Measurements from ENCODE around the gene GPC6. TPM values are rescaled to one million over a fixed set of nuclear protein-coding genes. Genes with fewer than 3 reads are reported as not detected.

The GPC6 gene
- total RNA-seq, 1 donor from 2014 or later: 16.1 TPM

- H3K27me3 Mint-ChIP-seq (ENCODE audit: unreplicated experiment): no peaks in the 10 kb centered on the region
- no peak overlapping the region for H3K27ac Mint-ChIP-seq (ENCODE audit: unreplicated experiment)
- H3K4me1 Mint-ChIP-seq (ENCODE audit: unreplicated experiment): no peaks in the 10 kb centered on the region
- TF ChIP-seq, protein P1, sequence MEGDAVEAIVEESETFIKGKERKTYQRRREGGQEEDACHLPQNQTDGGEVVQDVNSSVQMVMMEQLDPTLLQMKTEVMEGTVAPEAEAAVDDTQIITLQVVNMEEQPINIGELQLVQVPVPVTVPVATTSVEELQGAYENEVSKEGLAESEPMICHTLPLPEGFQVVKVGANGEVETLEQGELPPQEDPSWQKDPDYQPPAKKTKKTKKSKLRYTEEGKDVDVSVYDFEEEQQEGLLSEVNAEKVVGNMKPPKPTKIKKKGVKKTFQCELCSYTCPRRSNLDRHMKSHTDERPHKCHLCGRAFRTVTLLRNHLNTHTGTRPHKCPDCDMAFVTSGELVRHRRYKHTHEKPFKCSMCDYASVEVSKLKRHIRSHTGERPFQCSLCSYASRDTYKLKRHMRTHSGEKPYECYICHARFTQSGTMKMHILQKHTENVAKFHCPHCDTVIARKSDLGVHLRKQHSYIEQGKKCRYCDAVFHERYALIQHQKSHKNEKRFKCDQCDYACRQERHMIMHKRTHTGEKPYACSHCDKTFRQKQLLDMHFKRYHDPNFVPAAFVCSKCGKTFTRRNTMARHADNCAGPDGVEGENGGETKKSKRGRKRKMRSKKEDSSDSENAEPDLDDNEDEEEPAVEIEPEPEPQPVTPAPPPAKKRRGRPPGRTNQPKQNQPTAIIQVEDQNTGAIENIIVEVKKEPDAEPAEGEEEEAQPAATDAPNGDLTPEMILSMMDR (IDR thresholded peaks at IDR 0.05; ENCODE audit: unreplicated experiment): no peak
- no peak overlapping the region for H3K4me3 Mint-ChIP-seq (ENCODE audit: unreplicated experiment)
- H3K36me3 Mint-ChIP-seq (ENCODE audit: low read depth, unreplicated experiment): no peaks in the 10 kb centered on the region
- DNase-seq (ENCODE audit: low spot score): no peak
- no peaks in the 10 kb centered on the region for H3K9me3 Mint-ChIP-seq (ENCODE audit: unreplicated experiment)
Observed at GRCh38 chr13:93774506-93774905, 547.9 kb downstream of the GPC6 start.

- TF ChIP-seq, protein P1 (IDR thresholded peaks at IDR 0.05; ENCODE audit: unreplicated experiment): no peak
Observed at GRCh38 chr13:93775027-93775426, 548.4 kb downstream of the GPC6 start.

GRCh38 chr13:93775507-93776108, 549.0 kb downstream of the GPC6 start:
- Mint-ChIP-seq H3K27ac (ENCODE audit: unreplicated experiment) (no peak overlapping the region), H3K4me1 (ENCODE audit: unreplicated experiment) (no peaks in the 10 kb centered on the region), H3K9me3 (ENCODE audit: unreplicated experiment) (no peaks in the 10 kb centered on the region), H3K27me3 (ENCODE audit: unreplicated experiment) (no peaks in the 10 kb centered on the region), H3K36me3 (ENCODE audit: low read depth, unreplicated experiment) (no peaks in the 10 kb centered on the region), H3K4me3 (ENCODE audit: unreplicated experiment) (no peak overlapping the region)
- TF ChIP-seq, protein P1 (IDR thresholded peaks at IDR 0.05; ENCODE audit: unreplicated experiment): no peak
- DNase-seq (ENCODE audit: low spot score): no peak

More at GRCh38 chr13:93775027-93775426, 548.4 kb downstream of the GPC6 start:
- H3K9me3 Mint-ChIP-seq (ENCODE audit: unreplicated experiment): no peaks in the 10 kb centered on the region
- DNase-seq (ENCODE audit: low spot score): no peak
- no peak overlapping the region for H3K4me3 Mint-ChIP-seq (ENCODE audit: unreplicated experiment)
- H3K4me1 Mint-ChIP-seq (ENCODE audit: unreplicated experiment): no peaks in the 10 kb centered on the region
- H3K27ac Mint-ChIP-seq (ENCODE audit: unreplicated experiment): no peak overlapping the region
- no peaks in the 10 kb centered on the region for H3K36me3 Mint-ChIP-seq (ENCODE audit: low read depth, unreplicated experiment)
- H3K27me3 Mint-ChIP-seq (ENCODE audit: unreplicated experiment): no peaks in the 10 kb centered on the region

DNA sequence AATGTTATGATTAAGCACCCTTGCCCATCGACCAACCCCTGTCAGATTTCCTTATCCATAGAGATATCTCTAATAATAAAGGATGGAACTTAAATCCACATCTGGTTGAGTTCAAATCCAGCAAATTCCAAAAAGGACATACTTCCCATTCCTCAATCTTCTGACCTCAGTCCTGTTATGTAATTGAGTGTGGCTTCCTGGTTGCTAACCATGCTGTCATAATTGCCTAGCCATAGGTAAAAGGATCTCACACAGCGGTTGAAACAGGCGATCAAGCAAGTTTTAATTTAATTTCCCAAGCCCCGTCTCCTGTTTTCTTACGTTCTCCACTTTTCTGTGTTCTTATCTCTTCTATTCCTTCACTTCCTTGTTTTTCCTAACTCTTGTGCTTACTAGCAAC, 550.3 kb downstream of the GPC6 start:
- no peak overlapping the region for H3K27ac Mint-ChIP-seq (ENCODE audit: unreplicated experiment)
- no peak overlapping the region for H3K4me3 Mint-ChIP-seq (ENCODE audit: unreplicated experiment)
- H3K4me1 Mint-ChIP-seq (ENCODE audit: unreplicated experiment): no peaks in the 10 kb centered on the region
- no peaks in the 10 kb centered on the region for H3K27me3 Mint-ChIP-seq (ENCODE audit: unreplicated experiment)
- DNase-seq (ENCODE audit: low spot score): no peak
- TF ChIP-seq, protein P1 (IDR thresholded peaks at IDR 0.05; ENCODE audit: unreplicated experiment): no peak
- no peaks in the 10 kb centered on the region for H3K9me3 Mint-ChIP-seq (ENCODE audit: unreplicated experiment)
- H3K36me3 Mint-ChIP-seq (ENCODE audit: low read depth, unreplicated experiment): no peaks in the 10 kb centered on the region

DNA sequence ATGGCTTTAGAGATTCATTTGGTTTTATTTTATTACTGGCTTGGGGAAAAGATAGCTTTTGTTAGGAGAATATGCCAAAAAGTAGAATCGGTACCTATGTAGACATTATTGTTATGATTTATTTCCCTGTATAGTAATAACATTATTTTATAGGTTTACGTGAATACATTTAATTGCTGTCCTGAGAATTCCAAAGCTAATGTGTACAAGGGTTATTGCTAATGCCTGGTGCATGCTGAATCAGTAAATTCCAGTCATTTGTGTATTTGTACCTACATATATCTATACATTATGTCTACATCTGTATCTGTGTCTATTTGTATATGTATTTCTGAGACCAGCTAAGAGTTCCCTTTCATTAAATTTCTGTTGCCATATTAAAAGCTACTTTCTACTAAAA, 550.9 kb downstream of the GPC6 start:
- H3K27ac Mint-ChIP-seq (ENCODE audit: unreplicated experiment): no peak overlapping the region
- H3K9me3 Mint-ChIP-seq (ENCODE audit: unreplicated experiment): no peaks in the 10 kb centered on the region
- H3K27me3 Mint-ChIP-seq (ENCODE audit: unreplicated experiment): no peaks in the 10 kb centered on the region
- H3K36me3 Mint-ChIP-seq (ENCODE audit: low read depth, unreplicated experiment): no peaks in the 10 kb centered on the region
- no peak overlapping the region for H3K4me3 Mint-ChIP-seq (ENCODE audit: unreplicated experiment)
- DNase-seq (ENCODE audit: low spot score): no peak
- TF ChIP-seq, protein P1 (IDR thresholded peaks at IDR 0.05; ENCODE audit: unreplicated experiment): no peak
- no peaks in the 10 kb centered on the region for H3K4me1 Mint-ChIP-seq (ENCODE audit: unreplicated experiment)

Measured in endothelial cell (in vitro differentiated cells).